ENCODE results near the gene CRYBB2. TPM values are rescaled to one million over a fixed set of nuclear protein-coding genes. Genes with fewer than 3 reads are reported as not detected.
A peak's percentile ranks its signal among the peaks of the same experiment; 100 is the strongest.
"Not testable (repeated sequence)": the region's sequence is repeated elsewhere in the genome, so short reads cannot be mapped to it uniquely, and the experiment has no call there.

Gene CRYBB2
- total RNA-seq, 1 donor from 2014 or later: not detected

GRCh38 chr22:25221790-25222189, 2.4 kb downstream of the CRYBB2 start:
- DNase-seq (ENCODE audit: missing footprints) (no peak), ATAC-seq (no peak)
- intact Hi-C loops (cut with DNase I): no loop called here

GRCh38 chr22:25223269-25223850, 3.9 kb downstream of the CRYBB2 start:
- intact Hi-C loops (cut with DNase I): no loop called here
- no peak for ATAC-seq

GRCh38 chr22:25228822-25229221, 9.4 kb downstream of the CRYBB2 start:
- no peak for ATAC-seq
- intact Hi-C loops (cut with DNase I): no loop called here
- no peak for DNase-seq (ENCODE audit: missing footprints)

More at GRCh38 chr22:25223269-25223850, 3.9 kb downstream of the CRYBB2 start:
- no peak for DNase-seq (ENCODE audit: missing footprints)

GRCh38 chr22:25230760-25231159, 11.3 kb downstream of the CRYBB2 start:
- DNase-seq (ENCODE audit: missing footprints); intact Hi-C loops (cut with DNase I); ATAC-seq: not testable (repeated sequence)

GRCh38 chr22:25232301-25232700, 12.9 kb downstream of the CRYBB2 start:
- intact Hi-C loops (cut with DNase I): no loop called here
- no peak for DNase-seq (ENCODE audit: missing footprints)
- no peak for ATAC-seq

- DNase-seq (ENCODE audit: missing footprints); intact Hi-C loops (cut with DNase I); ATAC-seq: not testable (repeated sequence)
Observed at GRCh38 chr22:25233706-25234105, 14.3 kb downstream of the CRYBB2 start.

GRCh38 chr22:25235547-25236290, 16.3 kb downstream of the CRYBB2 start:
- ATAC-seq: peak; percentile 87
- intact Hi-C loops (cut with DNase I): no loop called here

GRCh38 chr22:25236417-25236816, 17.0 kb downstream of the CRYBB2 start:
- intact Hi-C loops (cut with DNase I): no loop called here
- ATAC-seq: no peak
- DNase-seq (ENCODE audit: missing footprints): no peak

More at GRCh38 chr22:25235547-25236290, 16.3 kb downstream of the CRYBB2 start:
- peak; percentile 80 for DNase-seq (ENCODE audit: missing footprints)

GRCh38 chr22:25237503-25237902, 18.1 kb downstream of the CRYBB2 start:
- no peak for DNase-seq (ENCODE audit: missing footprints)
- intact Hi-C loops (cut with DNase I): no loop called here
- ATAC-seq: no peak

- ATAC-seq; DNase-seq (ENCODE audit: missing footprints); intact Hi-C loops (cut with DNase I): not testable (repeated sequence)
Observed at GRCh38 chr22:25238058-25238457, 18.6 kb downstream of the CRYBB2 start.

GRCh38 chr22:25255169-25255568, 35.7 kb downstream of the CRYBB2 start:
- ATAC-seq; DNase-seq (ENCODE audit: missing footprints); intact Hi-C loops (cut with DNase I): not testable (repeated sequence)

GRCh38 chr22:25267567-25267966, 48.1 kb downstream of the CRYBB2 start:
- DNase-seq (ENCODE audit: missing footprints); ATAC-seq; intact Hi-C loops (cut with DNase I): not testable (repeated sequence)

GRCh38 chr22:25268902-25269301, 49.5 kb downstream of the CRYBB2 start:
- DNase-seq (ENCODE audit: missing footprints); ATAC-seq; intact Hi-C loops (cut with DNase I): not testable (repeated sequence)

GRCh38 chr22:25270061-25270460, 50.6 kb downstream of the CRYBB2 start:
- intact Hi-C loops (cut with DNase I); ATAC-seq; DNase-seq (ENCODE audit: missing footprints): not testable (repeated sequence)

- intact Hi-C loops (cut with DNase I); DNase-seq (ENCODE audit: missing footprints); ATAC-seq: not testable (repeated sequence)
Observed at GRCh38 chr22:25273231-25273630, 53.8 kb downstream of the CRYBB2 start.

- DNase-seq (ENCODE audit: missing footprints); ATAC-seq; intact Hi-C loops (cut with DNase I): not testable (repeated sequence)
Observed at GRCh38 chr22:25273928-25274327, 54.5 kb downstream of the CRYBB2 start.

GRCh38 chr22:25280118-25280517, 60.7 kb downstream of the CRYBB2 start:
- intact Hi-C loops (cut with DNase I); ATAC-seq; DNase-seq (ENCODE audit: missing footprints): not testable (repeated sequence)

All from Right ventricle myocardium inferior (tissue), 1 donor.